ENCODE data around the gene WDFY4. TPM values are rescaled to one million over a fixed set of nuclear protein-coding genes. Genes with fewer than 3 reads are reported as not detected.
A peak's percentile ranks its signal among the peaks of the same experiment; 100 is the strongest.

WDFY4 gene
- total and polyA plus RNA-seq, 4 donors = 0.57 to 7.1 (median 2.0) TPM

DNA sequence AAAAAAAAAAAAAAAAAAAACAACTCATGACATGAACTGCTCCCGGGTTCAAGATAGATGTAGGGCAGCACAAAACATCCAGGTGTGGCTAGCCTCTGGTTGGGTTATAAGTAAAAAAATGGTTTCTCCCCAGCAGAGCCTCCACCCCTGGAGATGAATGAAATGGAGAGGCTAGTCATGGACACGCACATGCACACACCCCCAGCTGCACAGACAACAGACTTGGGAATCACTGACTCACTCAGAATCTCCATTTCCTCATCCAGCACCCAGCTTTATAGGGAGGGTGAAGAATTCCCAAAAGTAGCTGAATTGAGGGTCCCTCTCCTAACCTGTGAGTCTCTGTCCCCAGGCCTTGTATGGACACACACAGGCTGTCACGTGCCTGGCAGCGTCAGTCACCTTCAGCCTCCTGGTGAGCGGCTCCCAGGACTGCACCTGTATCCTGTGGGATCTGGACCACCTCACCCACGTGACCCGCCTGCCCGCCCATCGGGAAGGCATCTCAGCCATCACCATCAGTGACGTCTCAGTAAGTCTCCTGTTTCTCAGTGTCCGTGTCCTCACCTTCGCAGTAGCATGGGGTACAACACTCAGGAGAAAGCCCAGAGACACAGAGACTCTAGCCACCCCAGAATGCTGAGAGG, 290.0 kb downstream of the WDFY4 start:
- Histone ChIP-seq H3K27ac (ENCODE audit: low read depth in 1 of 2, low read length in 2 of 2) (no peak overlapping the region), H3K27me3 (ENCODE audit: control insufficient read depth in 4 of 4, insufficient read depth in 4 of 4, low read length in 3 of 4) (peaks cover 0 to 5% (median 0%) of the 10 kb centered on the region in 4 donors), H3K4me1 (ENCODE audit: control insufficient read depth in 4 of 4, insufficient read depth in 4 of 4, low read length in 3 of 4) (no peaks in the 10 kb centered on the region), H3K9ac (ENCODE audit: low read depth in 1 of 2, low read length in 2 of 2) (no peak overlapping the region), H3K36me3 (ENCODE audit: control insufficient read depth in 4 of 4, insufficient read depth in 3 of 4, low read depth in 1 of 4, low read length in 3 of 4) (no peaks in the 10 kb centered on the region), H3K9me3 (ENCODE audit: control insufficient read depth in 4 of 4, low read length in 3 of 4) (no peaks in the 10 kb centered on the region), H3K4me3 (ENCODE audit: low read depth in 1 of 3, low read length in 3 of 3) (no peak overlapping the region)
- no peak for DNase-seq (ENCODE audit: low spot score)
- TF ChIP-seq HNF4A (conservative IDR thresholded peaks at IDR 0.05) = no peak
- TF ChIP-seq SP1 (IDR thresholded peaks at IDR 0.05) = no peak
- TF ChIP-seq, protein P1, sequence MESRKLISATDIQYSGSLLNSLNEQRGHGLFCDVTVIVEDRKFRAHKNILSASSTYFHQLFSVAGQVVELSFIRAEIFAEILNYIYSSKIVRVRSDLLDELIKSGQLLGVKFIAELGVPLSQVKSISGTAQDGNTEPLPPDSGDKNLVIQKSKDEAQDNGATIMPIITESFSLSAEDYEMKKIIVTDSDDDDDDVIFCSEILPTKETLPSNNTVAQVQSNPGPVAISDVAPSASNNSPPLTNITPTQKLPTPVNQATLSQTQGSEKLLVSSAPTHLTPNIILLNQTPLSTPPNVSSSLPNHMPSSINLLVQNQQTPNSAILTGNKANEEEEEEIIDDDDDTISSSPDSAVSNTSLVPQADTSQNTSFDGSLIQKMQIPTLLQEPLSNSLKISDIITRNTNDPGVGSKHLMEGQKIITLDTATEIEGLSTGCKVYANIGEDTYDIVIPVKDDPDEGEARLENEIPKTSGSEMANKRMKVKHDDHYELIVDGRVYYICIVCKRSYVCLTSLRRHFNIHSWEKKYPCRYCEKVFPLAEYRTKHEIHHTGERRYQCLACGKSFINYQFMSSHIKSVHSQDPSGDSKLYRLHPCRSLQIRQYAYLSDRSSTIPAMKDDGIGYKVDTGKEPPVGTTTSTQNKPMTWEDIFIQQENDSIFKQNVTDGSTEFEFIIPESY (IDR thresholded peaks at IDR 0.05) = no peak
- no peak for TF ChIP-seq JUND (IDR thresholded peaks at IDR 0.05)
- TF ChIP-seq, protein P2, sequence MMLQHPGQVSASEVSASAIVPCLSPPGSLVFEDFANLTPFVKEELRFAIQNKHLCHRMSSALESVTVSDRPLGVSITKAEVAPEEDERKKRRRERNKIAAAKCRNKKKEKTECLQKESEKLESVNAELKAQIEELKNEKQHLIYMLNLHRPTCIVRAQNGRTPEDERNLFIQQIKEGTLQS (IDR thresholded peaks at IDR 0.05) = no peak
- WGBS = 84% methylated on average over 12 of the region's 12 CpGs

DNA sequence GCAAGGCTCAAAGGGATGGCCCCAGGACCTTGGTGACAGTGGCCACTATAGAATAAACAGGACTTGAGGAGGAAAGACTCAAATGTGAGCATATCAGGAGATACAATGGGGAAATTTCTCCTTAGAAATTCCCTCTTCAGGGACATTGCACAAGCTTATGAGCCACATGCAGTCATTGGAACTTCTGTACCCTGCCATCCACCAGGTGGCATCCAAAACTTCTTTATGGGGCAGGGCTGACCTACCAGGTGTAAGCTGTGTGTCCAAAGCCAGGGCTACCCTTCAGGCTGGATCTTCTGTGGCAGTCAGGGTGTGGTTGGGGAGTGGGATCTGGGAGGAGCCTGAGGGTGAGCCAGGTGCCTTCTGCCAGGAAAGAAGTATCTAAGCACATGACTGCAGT, 291.5 kb downstream of the WDFY4 start:
- no peak for DNase-seq (ENCODE audit: low spot score)
- H3K27me3 ChIP-seq (ENCODE audit: control insufficient read depth in 4 of 4, insufficient read depth in 4 of 4, low read length in 3 of 4) = peaks cover 0 to 5% (median 0%) of the 10 kb centered on the region in 4 donors
- TF ChIP-seq CTCF (IDR thresholded peaks at IDR 0.05; ENCODE audit: low read depth, low read length, missing input control) (peak; percentile 54), FOXA1 (IDR thresholded peaks at IDR 0.05) (no peak), RAD21 (IDR thresholded peaks at IDR 0.05) (peak; percentile 82 to 88), TAF1 (conservative IDR thresholded peaks at IDR 0.05) (no peak)
- no peaks in the 10 kb centered on the region for H3K36me3 ChIP-seq (ENCODE audit: control insufficient read depth in 4 of 4, insufficient read depth in 3 of 4, low read depth in 1 of 4, low read length in 3 of 4)
- H3K4me3 ChIP-seq (ENCODE audit: low read depth in 1 of 3, low read length in 3 of 3) = no peak overlapping the region
- no peak overlapping the region for H3K9ac ChIP-seq (ENCODE audit: low read depth in 1 of 2, low read length in 2 of 2)
- no peaks in the 10 kb centered on the region for H3K4me1 ChIP-seq (ENCODE audit: control insufficient read depth in 4 of 4, insufficient read depth in 4 of 4, low read length in 3 of 4)
- no peaks in the 10 kb centered on the region for H3K9me3 ChIP-seq (ENCODE audit: control insufficient read depth in 4 of 4, low read length in 3 of 4)
- no peak overlapping the region for H3K27ac ChIP-seq (ENCODE audit: low read depth in 1 of 2, low read length in 2 of 2)

DNA sequence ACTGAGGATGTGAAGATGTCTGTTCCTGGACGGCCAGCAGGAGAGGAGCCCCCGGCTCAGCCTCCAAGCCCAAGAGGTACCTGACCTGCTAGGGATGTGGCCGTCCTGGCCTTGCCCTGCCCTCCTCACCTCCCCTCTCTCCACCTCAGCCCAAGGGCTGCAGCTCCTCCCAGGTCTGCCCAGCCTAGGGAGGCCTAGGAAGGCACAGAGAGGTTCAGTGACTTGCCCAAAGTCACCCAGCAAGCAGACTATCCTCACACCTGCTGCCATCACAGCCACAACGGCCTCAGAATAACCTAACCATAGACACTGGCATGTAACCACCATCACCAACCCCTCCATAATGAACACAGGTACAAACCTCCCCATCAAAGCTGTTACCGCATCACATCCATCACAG, 293.6 kb downstream of the WDFY4 start:
- TF ChIP-seq, protein P3, sequence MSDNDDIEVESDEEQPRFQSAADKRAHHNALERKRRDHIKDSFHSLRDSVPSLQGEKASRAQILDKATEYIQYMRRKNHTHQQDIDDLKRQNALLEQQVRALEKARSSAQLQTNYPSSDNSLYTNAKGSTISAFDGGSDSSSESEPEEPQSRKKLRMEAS (IDR thresholded peaks at IDR 0.05) = no peak
- no peak for DNase-seq (ENCODE audit: low spot score)
- WGBS = 79% methylated on average over 5 of the region's 5 CpGs

More for the DNA sequence above, 293.6 kb downstream of the WDFY4 start:
- Histone ChIP-seq H3K27ac (ENCODE audit: low read depth in 1 of 2, low read length in 2 of 2) (no peak overlapping the region), H3K4me1 (ENCODE audit: control insufficient read depth in 4 of 4, insufficient read depth in 4 of 4, low read length in 3 of 4) (no peaks in the 10 kb centered on the region), H3K4me3 (ENCODE audit: low read depth in 1 of 3, low read length in 3 of 3) (no peak overlapping the region), H3K9ac (ENCODE audit: low read depth in 1 of 2, low read length in 2 of 2) (no peak overlapping the region), H3K36me3 (ENCODE audit: control insufficient read depth in 4 of 4, insufficient read depth in 3 of 4, low read depth in 1 of 4, low read length in 3 of 4) (no peaks in the 10 kb centered on the region), H3K27me3 (ENCODE audit: control insufficient read depth in 4 of 4, insufficient read depth in 4 of 4, low read length in 3 of 4) (no peaks in the 10 kb centered on the region), H3K9me3 (ENCODE audit: control insufficient read depth in 4 of 4, low read length in 3 of 4) (no peaks in the 10 kb centered on the region)

Measured in liver (tissue), 9 donors.